ENCODE results near the gene TNFAIP8L2. TPM values are rescaled to one million over a fixed set of nuclear protein-coding genes. Genes with fewer than 3 reads are reported as not detected.
A peak's percentile ranks its signal among the peaks of the same experiment; 100 is the strongest.

The TNFAIP8L2 gene
- total and polyA plus RNA-seq, 2 donors (not counting 3 experiments of a cell fraction or from before 2014, with no cell fraction given) = 0.06 TPM; not detected in 1

DNA sequence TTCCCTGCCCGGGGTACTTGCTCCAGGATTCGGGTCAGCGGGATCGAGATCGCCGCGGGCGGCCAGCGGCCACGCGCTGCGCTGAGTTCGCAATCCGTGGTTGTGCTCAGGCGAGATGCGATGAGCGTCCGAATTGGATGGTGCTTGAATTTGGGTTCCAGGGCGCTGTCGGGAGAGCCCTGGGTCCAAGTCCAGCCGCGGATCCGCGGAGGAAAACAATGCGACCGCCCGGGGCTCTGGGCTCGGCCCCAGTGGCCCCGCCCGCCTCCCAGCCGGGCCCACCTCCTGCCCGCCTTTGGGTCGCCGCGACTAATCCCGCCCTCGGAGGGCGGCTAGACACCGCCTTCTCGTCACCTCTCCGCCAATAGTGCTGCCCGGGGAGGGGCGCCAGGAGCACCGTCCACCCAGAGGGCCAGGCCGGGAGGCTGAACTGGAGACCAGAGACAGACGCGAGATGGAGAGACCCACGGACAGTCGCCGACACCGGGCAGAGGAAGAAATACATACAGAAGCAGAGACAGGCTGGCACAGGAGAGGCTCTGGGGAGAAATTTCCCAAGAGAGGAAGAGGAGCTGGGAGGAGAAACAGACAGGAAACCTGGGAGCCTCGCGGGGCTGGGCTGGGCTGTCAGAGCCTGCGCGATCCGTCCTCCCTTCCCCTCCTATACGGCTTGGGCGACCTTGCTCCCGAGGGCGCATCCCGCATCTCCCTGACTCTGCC lies 9.9 kb upstream of the TNFAIP8L2 start, which contains the start of gene SEMA6C:
SEMA6C (minus strand) TSS at position 220 of the 720 bp plus-strand sequence. CDS start 4,010 bp downstream, outside the sequence.
- Histone ChIP-seq H3K9me3 (replicated peaks; ENCODE audit: control insufficient read depth, insufficient read depth, low read length) (no peaks in the 10 kb centered on the region), H2AFZ (ENCODE audit: low read depth, low read length) (peak within 1 kb of the TSS; percentile 79), H3K4me1 (ENCODE audit: control insufficient read depth, extremely low read depth, insufficient read depth, low read length) (peaks cover 29% of the 10 kb centered on the region), H3K79me2 (ENCODE audit: control insufficient read depth, insufficient read depth, low read length) (no peaks in the 10 kb centered on the region), H3K4me2 (ENCODE audit: insufficient read depth, low read length) (peak within 1 kb of the TSS; percentile 96), H3K9ac (replicated peaks; ENCODE audit: extremely low read depth, insufficient read depth, low read length) (peak within 1 kb of the TSS; percentile 66), H4K20me1 (replicated peaks; ENCODE audit: control insufficient read depth, extremely low read depth, insufficient read depth, low read length) (no peaks in the 10 kb centered on the region), H3K4me3 (replicated peaks in 1 of 3; ENCODE audit: insufficient read depth in 1 of 3, low read depth in 1 of 3, low read length in 3 of 3) (peak within 1 kb of the TSS; percentile 49 to 81 (median 59)), H3K36me3 (ENCODE audit: control insufficient read depth in 2 of 2, extremely low read depth in 1 of 2, insufficient read depth in 2 of 2, low read length in 2 of 2) (peaks cover 0 to 6% of the 10 kb centered on the region in 2 experiments), H3K27me3 (ENCODE audit: control insufficient read depth in 2 of 2, insufficient read depth in 2 of 2, low read length in 2 of 2) (no peaks in the 10 kb centered on the region), H3K27ac (ENCODE audit: insufficient read depth, low read depth, low read length) (no peak within 1 kb of the TSS), H3K9me1 (replicated peaks; ENCODE audit: control insufficient read depth, extremely low read depth, insufficient read depth, low read length) (no peaks in the 10 kb centered on the region)
- dilution Hi-C loops (cut with MboI; ENCODE audit: extremely low pct_ligation_motif_present, low sequenced_read_pairs) (no loop called here), intact Hi-C loops (cut with micrococcal nuclease) (loop anchor here (1.0 to 5.0 kb wide), 5 partner anchors 9 to 169 kb away; partner anchors contain the start of genes GABPB2 and LYSMD1)
- CTCF ChIA-PET = interaction anchor here (1.0 to 3.2 kb wide), 2 partner anchors 47 kb away, joined by 5 to 30 read pairs; no protein-coding TSS in a partner anchor
- FAIRE-seq (peak; percentile 99), DNase-seq (ENCODE audit: low read depth, low spot score) (peak; percentile 95)
- POLR2A ChIA-PET = interaction anchor here (0.6 kb wide), 1 partner anchor 18 kb away, joined by 3 read pairs; no protein-coding TSS in a partner anchor
- TF ChIP-seq GATA2 (IDR thresholded peaks at IDR 0.05; ENCODE audit: insufficient read depth, insufficient read length, low read depth, low read length) (no peak), POLR2AphosphoS5 (IDR thresholded peaks at IDR 0.05; ENCODE audit: insufficient read depth, low read depth, low read length) (peak; percentile 84), POLR2A (IDR thresholded peaks at IDR 0.05; ENCODE audit: low read depth, low read length) (peak; percentile 91)
- TF ChIP-seq, protein P1, sequence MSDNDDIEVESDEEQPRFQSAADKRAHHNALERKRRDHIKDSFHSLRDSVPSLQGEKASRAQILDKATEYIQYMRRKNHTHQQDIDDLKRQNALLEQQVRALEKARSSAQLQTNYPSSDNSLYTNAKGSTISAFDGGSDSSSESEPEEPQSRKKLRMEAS (IDR thresholded peaks at IDR 0.05; ENCODE audit: insufficient read depth, insufficient read length) = no peak
- no TSS peak for BruUV-seq (replicated peaks)

GRCh38 chr1:151147132-151147503 lies 9.3 kb upstream of the TNFAIP8L2 start:
- Histone ChIP-seq H3K9me3 (replicated peaks; ENCODE audit: control insufficient read depth, insufficient read depth, low read length) (no peaks in the 10 kb centered on the region), H4K20me1 (replicated peaks; ENCODE audit: control insufficient read depth, extremely low read depth, insufficient read depth, low read length) (no peaks in the 10 kb centered on the region), H2AFZ (ENCODE audit: low read depth, low read length) (peak overlapping the region; percentile 37), H3K79me2 (ENCODE audit: control insufficient read depth, insufficient read depth, low read length) (no peaks in the 10 kb centered on the region), H3K27me3 (ENCODE audit: control insufficient read depth in 2 of 2, insufficient read depth in 2 of 2, low read length in 2 of 2) (no peaks in the 10 kb centered on the region), H3K27ac (ENCODE audit: insufficient read depth, low read depth, low read length) (no peak overlapping the region), H3K9me1 (replicated peaks; ENCODE audit: control insufficient read depth, extremely low read depth, insufficient read depth, low read length) (no peaks in the 10 kb centered on the region), H3K4me3 (replicated peaks in 1 of 3; ENCODE audit: insufficient read depth in 1 of 3, low read depth in 1 of 3, low read length in 3 of 3) (peak overlapping the region in 2 of 3 experiments; percentile 49 to 81), H3K9ac (replicated peaks; ENCODE audit: extremely low read depth, insufficient read depth, low read length) (peak overlapping the region; percentile 66), H3K36me3 (ENCODE audit: control insufficient read depth in 2 of 2, extremely low read depth in 1 of 2, insufficient read depth in 2 of 2, low read length in 2 of 2) (peaks cover 0 to 5% of the 10 kb centered on the region in 2 experiments), H3K4me2 (ENCODE audit: insufficient read depth, low read length) (peak overlapping the region; percentile 96), H3K4me1 (ENCODE audit: control insufficient read depth, extremely low read depth, insufficient read depth, low read length) (peaks cover 29% of the 10 kb centered on the region)
- ChIA-PET CTCF (interaction anchor here (1.0 kb wide), 1 partner anchor 47 kb away, joined by 5 read pairs; no protein-coding TSS in a partner anchor), POLR2A (interaction anchor here (0.6 to 0.7 kb wide), 2 partner anchors 18 to 288 kb away, joined by 3 read pairs; no protein-coding TSS in a partner anchor)
- dilution Hi-C loops (cut with MboI; ENCODE audit: extremely low pct_ligation_motif_present, low sequenced_read_pairs) (no loop called here), intact Hi-C loops (cut with micrococcal nuclease) (loop anchor here (2.0 to 5.0 kb wide), 3 partner anchors 40 to 170 kb away; partner anchors contain the start of gene GABPB2)
- peak; percentile 64 for FAIRE-seq
- DNase-seq (ENCODE audit: low read depth, low spot score) = peak; percentile 58
- no peak for TF ChIP-seq GATA2 (IDR thresholded peaks at IDR 0.05; ENCODE audit: insufficient read depth, insufficient read length, low read depth, low read length)
- TF ChIP-seq FOS (IDR thresholded peaks at IDR 0.05; ENCODE audit: borderline replicate concordance, insufficient read depth, low read length) = no peak
- no peak for TF ChIP-seq JUN (IDR thresholded peaks at IDR 0.05; ENCODE audit: borderline replicate concordance, insufficient read depth, insufficient read length, low read depth)
- TF ChIP-seq, protein P1 (IDR thresholded peaks at IDR 0.05; ENCODE audit: insufficient read depth, insufficient read length) = no peak
- no peak for TF ChIP-seq POLR2A (IDR thresholded peaks at IDR 0.05; ENCODE audit: low read depth, low read length)
- TSS peak; percentile 33 for BruUV-seq (replicated peaks)
